ENCODE results near the gene IARS1. TPM values are rescaled to one million over a fixed set of nuclear protein-coding genes. Genes with fewer than 3 reads are reported as not detected.

The IARS1 gene
- total and polyA plus RNA-seq, 2 of the 13 experiments (the other 11 are each of a cell fraction or from before 2014, with no cell fraction given): 55.9 to 185 TPM

GRCh38 chr9:92293452-92294296, at the start of gene IARS1 (continued):
- TF ChIP-seq ZNF33B (CRISPR knock-in tag; IDR thresholded peaks at IDR 0.05) (peak; percentile 96), BRCA1 (CRISPR knock-in tag; IDR thresholded peaks at IDR 0.05) (no peak; the same call in none of the 2 replicates), ETV5 (CRISPR knock-in tag; IDR thresholded peaks at IDR 0.05; ENCODE audit: borderline replicate concordance) (peak; percentile 75), CSRNP1 (CRISPR knock-in tag; IDR thresholded peaks at IDR 0.05) (peak; percentile 97), ZNF563 (CRISPR knock-in tag; IDR thresholded peaks at IDR 0.05) (peak; percentile 82; the same call in 1 of the 2 replicates), MIER2 (CRISPR knock-in tag; IDR thresholded peaks at IDR 0.05) (peak; percentile 39; the same call in 1 of the 2 replicates), HOXA7 (CRISPR knock-in tag; IDR thresholded peaks at IDR 0.05) (no peak), ZNF451 (CRISPR knock-in tag; IDR thresholded peaks at IDR 0.05) (peak; percentile 64), ZNF121 (CRISPR knock-in tag; IDR thresholded peaks at IDR 0.05) (peak; percentile 30; the same call in 1 of the 2 replicates), RFXANK (CRISPR knock-in tag; IDR thresholded peaks at IDR 0.05) (no peak), ZNF253 (CRISPR knock-in tag; IDR thresholded peaks at IDR 0.05; ENCODE audit: borderline replicate concordance) (no peak; the same call in 1 of the 2 replicates), GLMP (CRISPR knock-in tag; IDR thresholded peaks at IDR 0.05; ENCODE audit: borderline replicate concordance) (no peak), ZNF280D (CRISPR knock-in tag; IDR thresholded peaks at IDR 0.05) (no peak; the same call in 1 of the 2 replicates), GTF2F1 (IDR thresholded peaks at IDR 0.05; ENCODE audit: low read length) (no peak), ZNF24 (IDR thresholded peaks at IDR 0.05) (no peak; the same call in 1 of the 2 replicates), ZMYM3 (CRISPR knock-in tag; IDR thresholded peaks at IDR 0.05) (no peak; the same call in 1 of the 2 replicates), POLR2G (IDR thresholded peaks at IDR 0.05; ENCODE audit: low read depth, low read length) (peak; percentile 97), ONECUT2 (CRISPR knock-in tag; IDR thresholded peaks at IDR 0.05) (peak; percentile 45; the same call in 1 of the 2 replicates), FOXA1 (IDR thresholded peaks at IDR 0.05) (no peak), FOXA1 (CRISPR knock-in tag; IDR thresholded peaks at IDR 0.05) (peak; percentile 41; the same call in 1 of the 2 replicates), ZNF614 (CRISPR knock-in tag; IDR thresholded peaks at IDR 0.05; ENCODE audit: borderline replicate concordance) (peak; percentile 94), ZNF598 (CRISPR knock-in tag; IDR thresholded peaks at IDR 0.05; ENCODE audit: borderline replicate concordance) (peak; percentile 89; the same call in 1 of the 2 replicates), SRY (CRISPR knock-in tag; IDR thresholded peaks at IDR 0.05) (peak; percentile 97; the same call in 1 of the 2 replicates), ZNF160 (CRISPR knock-in tag; IDR thresholded peaks at IDR 0.05) (peak; percentile 90), NR3C1 (CRISPR knock-in tag; IDR thresholded peaks at IDR 0.05) (no peak), TEAD3 (CRISPR knock-in tag; optimal IDR thresholded peaks at IDR 0.05; ENCODE audit: borderline replicate concordance) (peak; percentile 82)
